Fibroblast of lung (primary cell): Measurements from ENCODE around the gene EXTL1. TPM values are rescaled to one million over a fixed set of nuclear protein-coding genes. Genes with fewer than 3 reads are reported as not detected.

ENCODE experiments used
- DNase-seq, 2 donors: peaks; one replicate each; pipeline versions ENCODE4 v3.0.0 to v3.0.0-alpha.2; 2010; ENCODE audit warnings: low read depth in 2 of 2
- H2AFZ ChIP-seq: 2 replicates; pipeline ENCODE4 v1.5.1; 2012; ENCODE audit warnings: low read length, control low read depth, inconsistent platforms
- H3K27ac ChIP-seq: 2 replicates; pipeline ENCODE4 v1.5.1; 2011; ENCODE audit warnings: low read length, control low read depth; ENCODE audit not compliant: insufficient read depth
- H3K27me3 ChIP-seq: 2 replicates; pipeline ENCODE4 v1.5.1; 2011; ENCODE audit warnings: mild to moderate bottlenecking, low read length; ENCODE audit not compliant: control insufficient read depth, insufficient read depth
- H3K36me3 ChIP-seq: 2 replicates; pipeline ENCODE4 v1.5.1; 2011; ENCODE audit warnings: low read length; ENCODE audit not compliant: control insufficient read depth, insufficient read depth
- H3K4me1 ChIP-seq: 2 replicates; pipeline ENCODE4 v1.5.1; 2011; ENCODE audit warnings: low read length; ENCODE audit not compliant: control insufficient read depth, insufficient read depth; ENCODE audit errors: extremely low read depth
- H3K4me2 ChIP-seq: 2 replicates; pipeline ENCODE4 v1.5.1; 2011; ENCODE audit warnings: low read length, control low read depth; ENCODE audit not compliant: insufficient read depth; ENCODE audit errors: extremely low read depth
- H3K4me3 ChIP-seq, 4 experiments: fragments of 200-600 bp in 1 of 4; sonication (generic) in 1 of 4; replicated peaks in 1 of 4; 2 replicates each; pipeline ENCODE4 v1.5.1; 2011 to 2016; ENCODE audit warnings: low read length in 4 of 4, low read depth in 3 of 4, mild to moderate bottlenecking in 3 of 4, control low read depth in 2 of 4, inconsistent platforms in 1 of 4, mixed read lengths in 1 of 4; ENCODE audit not compliant: insufficient read depth in 1 of 4; ENCODE audit errors: control extremely low read depth in 1 of 4
- H3K79me2 ChIP-seq: 2 replicates; pipeline ENCODE4 v1.5.1; 2012; ENCODE audit warnings: mild to moderate bottlenecking, low read length, inconsistent platforms; ENCODE audit not compliant: control insufficient read depth, insufficient read depth
- H3K9ac ChIP-seq: 2 replicates; pipeline ENCODE4 v1.5.1; 2011; ENCODE audit warnings: mild to moderate bottlenecking, low read length, control low read depth; ENCODE audit not compliant: insufficient read depth
- H3K9me3 ChIP-seq: 2 replicates; pipeline ENCODE4 v1.5.1; 2012; ENCODE audit warnings: low read depth, low read length; ENCODE audit not compliant: control insufficient read depth, insufficient read depth
- H4K20me1 ChIP-seq: 2 replicates; pipeline ENCODE4 v1.5.1; 2011; ENCODE audit warnings: low read length; ENCODE audit not compliant: control insufficient read depth, insufficient read depth; ENCODE audit errors: extremely low read depth
- EZH2 ChIP-seq: IDR thresholded peaks from 2 replicates; pipeline ENCODE4 v1.5.1; 2012; ENCODE audit warnings: low read length, control low read depth, mild to moderate bottlenecking; ENCODE audit errors: missing control alignments
- polyA minus RNA-seq: library from RNA; depleted of rRNA, polyadenylated mRNA; stranded (reverse); fragments of >200 nt; gene quantifications from 2 replicates; pipeline ENCODE4 v1.2.3, GENCODE V29; 2011; ENCODE audit warnings: low replicate concordance
- polyA plus RNA-seq, 2 donors: library from polyadenylated mRNA; depleted of rRNA in 1 of 2; stranded (reverse) in 1 of 2; unstranded in 1 of 2; fragments of >200 nt; gene quantifications; 2 replicates each; pipeline ENCODE4 v1.2.1, GENCODE V29; 2011 to 2012; ENCODE audit warnings: missing spikeins in 1 of 2
- total RNA-seq: library from RNA; depleted of rRNA; stranded (reverse); fragments of >200 nt; gene quantifications from 2 replicates; pipeline ENCODE4 v1.2.1, GENCODE V29; 2014
- TF ChIP-seq, protein P1 (sequence below), 2 donors: IDR thresholded peaks in 1 of 2; conservative IDR thresholded peaks in 1 of 2; 1 replicate in 1 of 2; 2 replicates in 1 of 2; pipeline ENCODE4 v1.5.1; 2011 to 2012; ENCODE audit warnings: low read length in 2 of 2, control low read depth in 1 of 2, inconsistent platforms in 1 of 2, low read depth in 1 of 2, mild to moderate bottlenecking in 1 of 2

The EXTL1 gene, protein sequence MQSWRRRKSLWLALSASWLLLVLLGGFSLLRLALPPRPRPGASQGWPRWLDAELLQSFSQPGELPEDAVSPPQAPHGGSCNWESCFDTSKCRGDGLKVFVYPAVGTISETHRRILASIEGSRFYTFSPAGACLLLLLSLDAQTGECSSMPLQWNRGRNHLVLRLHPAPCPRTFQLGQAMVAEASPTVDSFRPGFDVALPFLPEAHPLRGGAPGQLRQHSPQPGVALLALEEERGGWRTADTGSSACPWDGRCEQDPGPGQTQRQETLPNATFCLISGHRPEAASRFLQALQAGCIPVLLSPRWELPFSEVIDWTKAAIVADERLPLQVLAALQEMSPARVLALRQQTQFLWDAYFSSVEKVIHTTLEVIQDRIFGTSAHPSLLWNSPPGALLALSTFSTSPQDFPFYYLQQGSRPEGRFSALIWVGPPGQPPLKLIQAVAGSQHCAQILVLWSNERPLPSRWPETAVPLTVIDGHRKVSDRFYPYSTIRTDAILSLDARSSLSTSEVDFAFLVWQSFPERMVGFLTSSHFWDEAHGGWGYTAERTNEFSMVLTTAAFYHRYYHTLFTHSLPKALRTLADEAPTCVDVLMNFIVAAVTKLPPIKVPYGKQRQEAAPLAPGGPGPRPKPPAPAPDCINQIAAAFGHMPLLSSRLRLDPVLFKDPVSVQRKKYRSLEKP
- 0.26 and 0.33 TPM in 2 replicates for total RNA-seq
- 0.14 and 0.39 TPM in 2 replicates for polyA plus RNA-seq
- 0.22 and 0.71 TPM in 2 replicates for polyA plus RNA-seq (2012)
- polyA minus RNA-seq = not detected in 2 replicates

DNA sequence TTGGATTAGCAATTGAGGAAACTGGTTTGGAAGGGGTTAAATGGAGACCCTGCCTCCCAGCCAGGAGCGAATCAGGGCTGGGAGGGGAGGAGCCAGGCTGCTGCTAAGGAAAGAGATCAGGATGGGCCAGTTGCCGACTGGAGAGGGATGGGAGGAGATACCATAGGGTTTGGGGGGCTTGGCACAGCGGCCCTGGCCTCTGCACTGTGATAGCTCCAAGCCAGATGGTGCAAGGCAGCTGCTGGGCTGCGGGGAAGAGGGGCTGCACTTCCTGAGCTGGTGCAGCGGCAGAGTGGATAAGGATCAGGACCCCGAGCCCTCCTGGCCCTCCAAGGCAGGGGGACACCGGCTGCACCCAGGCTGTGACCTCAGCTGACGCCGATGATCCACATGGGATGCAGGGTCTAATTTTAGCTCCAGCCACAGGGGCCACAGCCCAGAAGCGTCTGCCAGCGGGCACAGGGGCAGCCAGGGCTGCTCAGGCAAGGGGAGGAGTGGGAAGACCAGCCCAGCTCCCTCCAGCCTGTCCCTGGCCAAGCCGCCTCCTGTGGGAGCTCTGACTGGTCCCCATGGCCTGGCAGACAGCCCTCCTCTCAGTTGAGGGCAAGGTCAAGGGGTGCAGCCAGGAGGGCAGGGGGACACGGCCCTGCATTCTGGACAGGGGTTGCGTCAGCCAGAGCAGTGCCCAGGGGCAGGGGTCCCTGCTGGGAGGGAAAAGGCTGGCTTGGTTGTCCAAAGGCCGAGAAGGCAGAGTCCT lies at the start of gene EXTL1:
EXTL1 (plus strand) TSS at position 129 of the 757 bp plus-strand sequence. CDS start 872 bp downstream, outside the sequence.
- no peaks in the 10 kb centered on the region for H3K27me3 ChIP-seq
- no peak within 1 kb of the TSS for H3K27ac ChIP-seq
- peaks cover 12% of the 10 kb centered on the region for H3K4me1 ChIP-seq
- no peaks in the 10 kb centered on the region for H3K9me3 ChIP-seq
- H3K36me3 ChIP-seq = no peaks in the 10 kb centered on the region
- no peaks in the 10 kb centered on the region for H3K79me2 ChIP-seq
- DNase-seq = peak; percentile 36 to 76
- peak within 1 kb of the TSS; percentile 12 for H2AFZ ChIP-seq
- H3K9ac ChIP-seq = no peak within 1 kb of the TSS
- H3K4me3 ChIP-seq = peak within 1 kb of the TSS in 2 of 4 experiments; percentile 47 to 50
- no peak for TF ChIP-seq EZH2
- TF ChIP-seq, protein P1, sequence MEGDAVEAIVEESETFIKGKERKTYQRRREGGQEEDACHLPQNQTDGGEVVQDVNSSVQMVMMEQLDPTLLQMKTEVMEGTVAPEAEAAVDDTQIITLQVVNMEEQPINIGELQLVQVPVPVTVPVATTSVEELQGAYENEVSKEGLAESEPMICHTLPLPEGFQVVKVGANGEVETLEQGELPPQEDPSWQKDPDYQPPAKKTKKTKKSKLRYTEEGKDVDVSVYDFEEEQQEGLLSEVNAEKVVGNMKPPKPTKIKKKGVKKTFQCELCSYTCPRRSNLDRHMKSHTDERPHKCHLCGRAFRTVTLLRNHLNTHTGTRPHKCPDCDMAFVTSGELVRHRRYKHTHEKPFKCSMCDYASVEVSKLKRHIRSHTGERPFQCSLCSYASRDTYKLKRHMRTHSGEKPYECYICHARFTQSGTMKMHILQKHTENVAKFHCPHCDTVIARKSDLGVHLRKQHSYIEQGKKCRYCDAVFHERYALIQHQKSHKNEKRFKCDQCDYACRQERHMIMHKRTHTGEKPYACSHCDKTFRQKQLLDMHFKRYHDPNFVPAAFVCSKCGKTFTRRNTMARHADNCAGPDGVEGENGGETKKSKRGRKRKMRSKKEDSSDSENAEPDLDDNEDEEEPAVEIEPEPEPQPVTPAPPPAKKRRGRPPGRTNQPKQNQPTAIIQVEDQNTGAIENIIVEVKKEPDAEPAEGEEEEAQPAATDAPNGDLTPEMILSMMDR (conservative IDR thresholded peaks at IDR 0.05 in 1 of 2, IDR thresholded peaks at IDR 0.05 in 1 of 2; ENCODE audit: low read depth in 1 of 2, low read length in 2 of 2) = no peak
- no peaks in the 10 kb centered on the region for H4K20me1 ChIP-seq
- H3K4me2 ChIP-seq = peak within 1 kb of the TSS; percentile 4

DNA sequence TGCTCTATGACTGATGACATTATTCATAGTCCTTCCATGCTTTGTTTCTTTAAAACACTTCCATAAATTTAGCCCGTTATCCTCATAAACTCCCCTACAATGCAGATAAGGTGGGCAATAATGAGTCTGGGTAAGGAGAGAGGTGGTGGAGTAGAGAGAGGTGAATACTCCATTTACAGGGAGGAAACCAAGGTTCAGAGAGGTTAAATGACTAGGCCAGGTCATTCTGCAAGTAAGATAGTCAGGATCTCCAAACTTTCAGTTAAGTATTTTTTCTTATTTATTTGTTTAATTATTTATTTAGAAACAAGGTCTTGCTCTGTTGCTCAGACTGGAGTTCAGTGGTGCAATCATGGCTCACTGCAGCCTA lies 49.8 kb upstream of the EXTL1 start:
- no peak overlapping the region for H3K27ac ChIP-seq
- H3K9me3 ChIP-seq = no peaks in the 10 kb centered on the region
- H3K27me3 ChIP-seq = no peaks in the 10 kb centered on the region
- no peak overlapping the region for H3K4me2 ChIP-seq
- peaks cover 4% of the 10 kb centered on the region for H3K36me3 ChIP-seq
- no peak for DNase-seq
- no peak overlapping the region for H3K4me3 ChIP-seq
- no peak overlapping the region for H2AFZ ChIP-seq
- no peaks in the 10 kb centered on the region for H3K4me1 ChIP-seq
- no peak overlapping the region for H3K9ac ChIP-seq
- TF ChIP-seq EZH2 = no peak
- TF ChIP-seq, protein P1 (conservative IDR thresholded peaks at IDR 0.05 in 1 of 2, IDR thresholded peaks at IDR 0.05 in 1 of 2; ENCODE audit: low read depth in 1 of 2, low read length in 2 of 2) = no peak
- no peaks in the 10 kb centered on the region for H3K79me2 ChIP-seq
- H4K20me1 ChIP-seq = no peaks in the 10 kb centered on the region
